GM10847 (cell line): ENCODE results near the gene TMEM182.

Experiments used
- POLR2A ChIP-seq: IDR thresholded peaks from 2 replicates; pipeline ENCODE4 v1.6.1; 2011; ENCODE audit not compliant: insufficient read length; ENCODE audit errors: extremely low read depth

The TMEM182 gene

DNA sequence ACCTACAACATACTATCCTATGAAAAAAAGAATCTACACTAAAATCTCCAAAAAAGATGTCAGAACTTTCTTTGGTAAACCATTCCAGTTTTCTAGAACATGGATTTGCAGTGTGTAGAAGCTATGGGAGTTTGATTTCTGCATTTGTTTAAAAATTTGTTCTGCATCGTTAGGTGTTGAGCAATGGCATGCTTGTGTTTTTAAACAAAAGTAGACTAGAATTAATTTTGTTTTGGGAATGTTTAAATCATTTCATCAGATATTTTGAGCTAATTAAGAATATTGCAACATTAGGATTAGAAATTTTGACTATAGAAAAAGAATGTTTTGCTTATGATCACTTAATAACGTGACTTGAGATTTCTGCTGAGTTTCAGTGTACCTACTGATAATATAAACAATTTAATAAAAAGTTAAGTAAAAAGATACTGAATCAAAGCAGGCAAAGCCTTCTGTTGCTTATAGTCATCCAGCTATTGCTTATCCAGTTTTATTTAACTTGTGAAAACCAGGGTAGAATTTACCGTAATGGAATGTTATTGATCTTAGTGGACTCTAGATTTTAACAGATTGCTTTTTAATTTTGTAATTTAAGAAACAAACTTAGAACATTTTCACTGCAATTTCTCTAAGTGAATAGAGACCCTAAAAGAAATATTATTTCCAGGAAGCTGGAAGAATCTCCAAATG is 7.2 kb upstream of the TMEM182 start:
- no peak for TF ChIP-seq POLR2A

DNA sequence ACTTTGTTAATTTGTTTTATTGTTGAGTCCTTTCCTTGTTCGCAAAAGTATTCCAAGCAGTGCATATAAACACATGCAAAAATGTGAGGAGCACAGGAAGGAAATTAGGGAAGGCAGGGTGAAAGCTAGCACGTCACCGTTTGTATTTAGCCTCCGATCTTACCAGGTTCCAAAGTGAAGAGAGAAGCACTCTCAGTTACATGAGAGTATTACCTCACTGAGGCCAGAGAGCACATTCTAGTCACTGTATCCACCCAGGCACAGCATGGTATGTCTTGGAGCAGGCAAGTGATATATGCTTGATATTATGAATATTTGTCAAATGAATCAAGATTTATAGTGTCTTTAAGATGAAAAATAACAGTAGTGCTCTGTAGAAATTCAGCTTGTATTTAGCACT is 6.5 kb upstream of the TMEM182 start:
- no peak for TF ChIP-seq POLR2A

DNA sequence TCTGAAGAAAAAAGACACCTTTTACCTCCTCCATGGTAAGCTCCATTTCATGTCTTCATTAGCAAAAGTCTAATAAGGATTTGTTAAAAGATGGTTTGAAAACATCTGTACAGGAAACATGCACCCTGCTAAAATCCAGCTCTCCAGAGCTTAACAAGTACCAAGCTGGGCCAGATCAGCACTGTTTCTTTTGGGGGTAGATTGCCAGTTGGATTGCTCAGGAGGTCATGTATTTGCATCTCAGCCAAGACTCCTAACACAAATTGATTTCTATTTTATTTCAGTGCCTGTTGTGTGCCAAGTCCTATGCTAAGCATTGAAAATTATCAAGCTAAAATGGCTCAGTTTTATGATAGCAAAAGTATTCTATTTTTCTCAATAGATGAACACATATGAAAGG is 3.4 kb upstream of the TMEM182 start:
- TF ChIP-seq POLR2A: no peak

DNA sequence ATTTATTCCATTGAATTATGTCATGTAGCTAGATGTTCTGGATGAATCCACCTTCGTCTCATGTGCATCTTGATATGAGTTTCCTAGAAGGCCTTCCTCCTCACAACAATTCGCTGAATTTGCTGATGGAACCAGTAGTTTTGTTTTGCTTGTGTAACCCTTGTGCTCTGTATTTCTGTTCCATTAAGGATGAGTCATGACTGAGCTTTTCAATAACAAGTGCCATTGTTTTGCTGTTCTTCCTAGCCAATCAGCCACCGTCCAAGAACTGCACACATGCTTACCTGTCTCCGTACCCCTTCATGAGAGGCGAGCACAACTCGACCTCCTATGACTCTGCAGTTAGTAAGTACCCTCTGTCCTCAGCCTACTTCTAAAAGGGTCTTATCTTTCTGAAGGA is 2.3 kb downstream of the TMEM182 start:
- no peak for TF ChIP-seq POLR2A

DNA sequence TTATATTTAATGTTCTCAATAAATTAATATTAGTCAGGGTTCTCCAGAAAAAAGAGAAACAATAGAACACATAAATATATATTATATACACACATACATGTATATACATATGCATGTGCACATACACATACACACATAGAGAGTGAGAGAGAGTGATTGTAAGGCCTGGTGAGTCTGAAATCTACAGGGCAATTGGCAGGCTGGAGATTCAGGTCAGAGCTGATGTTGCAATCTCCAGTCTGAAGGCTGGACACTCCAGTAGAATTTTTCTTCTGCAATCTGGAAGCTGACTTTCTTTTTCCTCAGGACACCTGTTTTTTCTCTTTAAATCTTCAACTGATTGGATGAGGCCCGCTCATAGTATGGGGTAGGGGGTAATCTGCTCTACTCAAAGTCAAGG is 3.2 kb downstream of the TMEM182 start:
- no peak for TF ChIP-seq POLR2A

DNA sequence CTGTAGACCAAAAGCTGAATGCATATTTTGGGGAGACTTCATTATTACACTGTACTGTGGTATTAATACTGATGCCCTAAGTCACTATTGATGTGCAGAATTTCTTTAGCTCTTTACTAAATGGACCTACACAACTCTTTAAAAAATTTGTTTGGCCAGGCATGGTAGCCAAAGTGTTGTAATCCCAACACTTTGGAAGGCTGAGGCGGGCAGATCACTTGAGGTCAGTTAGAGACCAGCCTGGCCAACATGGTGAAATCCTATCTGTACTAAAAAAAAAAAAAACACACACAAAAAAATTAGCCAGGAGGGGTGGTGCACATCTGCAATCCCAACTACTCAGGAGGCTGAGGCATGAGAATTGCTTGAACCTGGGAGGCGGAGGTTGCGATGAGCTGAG is 6.4 kb downstream of the TMEM182 start:
- TF ChIP-seq POLR2A: no peak

DNA sequence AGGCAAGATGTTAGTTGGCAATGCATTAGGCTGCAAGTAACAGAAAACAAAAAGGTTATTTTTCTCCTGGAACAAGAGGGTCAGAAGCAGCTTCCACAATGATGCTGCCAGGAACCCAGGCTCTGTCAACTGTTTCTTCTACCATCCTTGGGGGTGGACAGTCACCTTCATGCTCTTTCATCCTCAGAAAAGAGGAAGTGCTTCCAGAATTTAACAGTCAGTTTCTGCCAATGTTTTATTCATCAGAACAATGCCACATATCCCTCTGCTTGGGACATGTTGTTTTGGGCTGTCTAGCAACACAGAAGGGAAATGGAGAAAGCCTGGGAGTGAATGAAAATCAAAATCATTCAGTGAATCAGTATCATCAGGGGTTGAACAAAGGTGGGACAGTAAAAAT is 7.1 kb downstream of the TMEM182 start:
- TF ChIP-seq POLR2A: no peak

DNA sequence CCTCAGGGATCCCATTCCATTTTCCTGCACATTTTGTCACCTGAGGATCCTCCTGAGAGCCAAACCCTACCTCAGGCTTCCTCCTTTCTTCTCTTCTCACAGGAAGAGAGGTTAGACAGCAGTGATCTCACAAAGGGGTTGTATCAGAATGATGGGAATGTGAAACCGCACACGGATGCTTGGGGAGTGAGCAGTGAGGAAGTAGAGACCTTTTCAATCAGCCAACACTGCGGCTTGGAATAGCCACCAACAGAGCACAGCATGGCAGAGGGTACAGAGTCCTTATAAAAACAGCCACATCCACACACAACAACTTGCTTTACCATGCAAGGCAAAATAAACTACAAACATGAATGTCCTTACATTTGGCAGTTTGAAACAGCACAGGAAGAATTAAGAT is 8.7 kb downstream of the TMEM182 start:
- TF ChIP-seq POLR2A: no peak

DNA sequence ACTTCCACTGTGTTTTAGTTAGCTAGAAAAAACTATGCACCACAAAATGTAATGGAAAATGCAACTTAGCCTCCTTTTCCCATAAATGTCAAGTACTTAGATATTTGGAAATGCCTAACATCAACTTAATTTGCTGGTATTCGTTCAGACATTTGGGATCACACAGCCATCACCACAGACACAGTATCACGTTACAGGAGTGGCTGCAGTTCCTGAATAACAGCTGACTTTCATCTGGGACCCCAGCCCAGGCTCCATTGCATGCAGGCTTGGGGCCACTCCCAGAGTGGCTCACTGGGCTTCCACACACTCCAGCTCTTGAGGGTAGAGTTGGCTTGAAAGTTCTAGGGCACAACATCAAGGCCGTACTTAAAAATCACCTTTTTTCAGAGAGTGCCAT is 9.3 kb downstream of the TMEM182 start:
- no peak for TF ChIP-seq POLR2A

DNA sequence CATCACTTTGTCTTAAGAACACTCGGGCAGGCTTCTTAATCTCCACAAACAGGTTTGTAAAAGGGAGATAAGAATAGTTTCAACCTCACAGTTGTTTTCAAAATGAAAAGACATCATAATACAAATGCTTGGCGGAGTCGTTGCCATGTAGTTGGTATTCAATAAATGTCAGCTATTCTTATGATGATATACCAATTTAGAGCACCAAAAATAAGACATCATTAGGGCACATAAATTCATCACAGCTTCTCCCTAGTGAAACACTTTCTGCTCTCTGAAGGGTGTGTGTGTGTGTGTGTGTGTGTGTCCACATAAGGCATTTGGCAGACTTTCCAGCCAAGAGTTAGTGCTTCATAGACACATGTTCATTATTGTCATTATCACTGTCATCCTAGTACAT is 10.8 kb downstream of the TMEM182 start:
- no peak for TF ChIP-seq POLR2A

DNA sequence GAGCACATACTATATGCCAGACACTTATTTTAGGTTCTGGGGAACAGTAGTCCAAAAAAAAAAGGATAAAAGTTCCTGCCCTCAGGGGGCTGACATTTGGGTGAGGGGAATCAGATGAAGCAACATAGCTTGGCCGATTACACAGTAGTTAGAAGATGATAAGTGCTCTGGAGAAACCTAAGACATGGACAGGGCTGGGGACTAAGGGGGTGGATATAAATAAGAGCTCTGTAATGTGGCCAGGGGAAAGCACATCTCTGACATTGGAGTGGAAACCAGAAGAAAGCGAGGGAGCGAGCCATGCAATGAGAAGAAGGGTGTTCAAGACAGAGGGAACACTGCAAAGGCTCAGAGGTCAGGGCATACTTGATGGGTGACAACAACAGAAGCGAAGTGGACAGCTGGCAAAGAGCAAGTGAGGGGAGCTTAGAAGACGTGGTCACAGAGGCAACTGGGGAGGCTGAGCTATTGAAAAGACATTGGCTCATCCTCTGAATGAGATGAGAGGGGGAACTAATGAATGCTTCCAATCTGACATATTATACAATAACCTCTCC is 11.4 kb downstream of the TMEM182 start:
- no peak for TF ChIP-seq POLR2A

DNA sequence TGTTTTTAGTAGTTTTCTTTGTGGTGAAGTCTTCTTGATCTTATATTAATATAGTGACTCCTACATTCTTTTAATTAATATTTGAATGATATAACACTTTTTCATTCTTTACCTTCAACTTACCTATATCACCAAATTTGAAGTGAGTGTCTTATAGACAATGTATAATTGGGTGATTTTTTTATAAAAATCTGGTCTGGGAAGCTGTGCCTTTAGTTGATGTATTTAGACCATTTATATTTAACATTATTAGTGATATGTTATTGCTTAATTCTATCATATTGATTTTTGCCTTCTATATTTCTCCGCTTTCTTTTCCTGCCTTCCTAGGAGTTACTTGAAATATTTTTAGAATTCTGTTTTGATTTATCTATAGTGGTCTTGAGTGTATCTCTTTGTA is 16.4 kb downstream of the TMEM182 start:
- no peak for TF ChIP-seq POLR2A

DNA sequence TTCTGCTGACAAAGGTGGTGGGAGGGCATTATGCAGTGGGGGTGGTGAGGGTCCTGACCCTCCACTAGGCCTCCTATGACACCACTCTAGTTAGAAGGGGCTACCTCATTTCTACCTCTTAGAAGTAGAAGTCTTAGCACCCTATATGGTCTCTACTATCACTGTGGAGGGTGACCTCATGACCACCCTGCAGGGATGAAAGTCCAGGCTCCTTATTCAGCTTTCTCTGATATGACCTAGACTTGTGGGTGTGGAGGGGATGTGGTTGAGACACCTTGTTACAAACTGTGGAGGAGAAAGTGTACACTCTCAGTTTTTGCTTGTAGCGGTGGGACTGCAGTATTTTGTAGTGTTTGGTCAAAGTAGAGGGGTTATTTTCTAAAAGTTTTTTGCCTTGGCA is 18.6 kb downstream of the TMEM182 start:
- no peak for TF ChIP-seq POLR2A

DNA sequence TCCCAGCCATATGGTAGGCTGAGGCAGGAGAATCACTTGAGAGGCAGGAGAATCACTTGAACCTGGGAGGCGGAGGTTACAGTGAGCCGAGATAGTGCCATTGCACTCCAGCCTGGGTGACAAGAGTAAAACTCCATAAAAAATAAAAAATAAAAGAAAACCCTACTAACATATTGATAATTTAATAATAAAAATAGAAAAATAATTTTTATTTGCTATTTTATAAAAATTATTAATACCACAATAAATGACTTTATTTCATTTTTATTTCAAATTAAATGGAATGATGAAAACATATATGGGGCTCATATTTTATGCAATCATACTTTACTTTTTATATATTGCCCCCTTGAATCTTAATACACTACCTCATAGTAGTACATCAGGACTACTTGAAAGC is 20.4 kb downstream of the TMEM182 start:
- no peak for TF ChIP-seq POLR2A

DNA sequence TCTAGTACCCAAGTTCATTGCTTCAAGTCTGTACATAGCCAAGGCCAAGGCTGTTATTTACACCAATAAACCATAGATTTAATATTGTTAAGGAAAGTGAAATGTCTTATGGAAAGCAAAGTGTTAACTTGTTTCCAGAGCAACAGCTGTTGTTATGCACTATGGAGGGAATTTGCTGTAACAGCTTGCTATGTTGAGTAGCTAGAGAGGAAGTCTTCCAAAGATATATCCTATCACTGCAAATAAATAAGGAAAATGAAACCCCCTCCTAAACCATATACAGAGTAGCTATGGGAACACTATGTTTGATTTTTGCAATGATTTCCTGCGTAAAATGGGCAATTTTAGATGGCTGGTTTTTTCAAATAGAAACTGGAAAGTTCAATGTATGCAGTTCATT is 21.1 kb downstream of the TMEM182 start:
- no peak for TF ChIP-seq POLR2A

DNA sequence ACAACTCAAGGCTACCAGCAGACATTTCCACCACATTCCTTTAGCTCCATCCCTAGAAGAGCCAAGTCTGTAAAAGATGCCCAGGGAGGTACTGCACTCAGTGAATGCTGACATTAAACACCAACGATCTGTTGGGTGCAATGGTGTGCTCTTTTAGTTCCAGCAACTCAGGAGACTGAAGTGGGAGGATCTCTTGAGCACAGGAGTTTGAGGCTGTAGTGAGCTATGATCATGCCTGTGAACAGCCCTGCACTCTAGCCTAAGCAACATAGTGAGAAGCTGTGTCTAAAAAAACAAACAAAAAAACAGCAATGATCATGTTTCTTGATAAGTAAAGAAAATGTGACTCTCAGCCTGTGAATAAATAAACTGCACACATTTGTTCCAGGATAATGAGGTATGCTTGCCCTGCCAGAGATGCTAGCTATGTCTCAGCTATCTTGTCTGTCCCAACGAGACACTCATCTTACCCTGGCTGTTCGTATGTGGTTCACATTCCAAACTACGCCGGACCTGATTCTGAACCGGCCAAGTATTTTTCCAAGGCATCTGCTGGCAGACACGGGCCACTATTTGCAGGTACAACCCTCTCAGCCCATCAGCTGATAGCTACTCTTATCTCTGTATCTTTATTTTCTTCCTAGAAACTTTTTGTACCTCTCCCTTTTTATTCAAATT is 21.8 kb downstream of the TMEM182 start:
- TF ChIP-seq POLR2A: no peak

DNA sequence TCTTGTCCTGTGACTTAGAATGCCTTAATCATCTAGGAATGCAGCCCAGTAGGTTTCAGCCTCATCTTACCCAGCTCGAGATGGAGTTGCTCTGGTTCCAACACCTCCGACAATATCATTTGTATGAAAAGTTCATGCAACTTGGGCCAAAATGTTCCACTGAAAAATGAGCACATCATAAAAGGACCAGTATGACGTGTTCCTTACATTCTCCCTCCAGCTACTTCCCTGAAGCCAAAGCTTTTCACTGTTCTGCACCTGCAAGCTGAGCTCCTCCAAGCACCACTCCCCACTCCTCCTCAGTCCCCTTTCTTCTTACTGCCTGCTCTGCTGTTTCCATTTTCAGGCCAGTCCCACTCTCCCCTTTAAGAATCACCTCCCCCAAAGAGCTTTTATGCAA is 23.1 kb downstream of the TMEM182 start:
- no peak for TF ChIP-seq POLR2A
